ENCODE data around the gene SUN2. TPM values are rescaled to one million over a fixed set of nuclear protein-coding genes. Genes with fewer than 3 reads are reported as not detected.

Gene SUN2
- total and polyA plus RNA-seq, 10 of the 15 experiments (the other 5 are each of a cell fraction or from before 2014, with no cell fraction given): 0.18 to 107 (median 35.9) TPM

GRCh38 chr22:38776086-38776485 is 20.3 kb upstream of the SUN2 start:
- 66% methylated on average over 6 of the region's 6 CpGs for WGBS (ENCODE audit: insufficient coverage, insufficient replicate concordance, low lambda C conversion rate, missing lambda C conversion rate)
- CTCF ChIA-PET: no interaction called here
- no peaks in the 10 kb centered on the region for H3K36me3 ChIP-seq (ENCODE audit: control insufficient read depth in 2 of 2, insufficient read depth in 2 of 2, low read length in 1 of 2)
- DNase-seq (ENCODE audit: low read depth, low spot score) (no peak), FAIRE-seq (no peak), ATAC-seq (no peak)
- no peak overlapping the region for H3K4me3 ChIP-seq
- intact Hi-C loops (cut with micrococcal nuclease; ENCODE audit: unreplicated experiment): no loop called here
- RAD21 ChIA-PET (ENCODE audit: unreplicated experiment): no interaction called here
- H3K9ac ChIP-seq (ENCODE audit: control insufficient read depth, insufficient read depth, low read length): no peak overlapping the region
- SMC1A ChIA-PET (ENCODE audit: uncharacterized antibody, unreplicated experiment): no interaction called here
- no peaks in the 10 kb centered on the region for H3K9me3 ChIP-seq (replicated peaks; ENCODE audit: control insufficient read depth, insufficient read depth, low read length)
- no TSS peak for BruUV-seq (replicated peaks)
- no peak overlapping the region for H3K4me2 ChIP-seq (ENCODE audit: control insufficient read depth, insufficient read depth)
- TF ChIP-seq CHD2 (IDR thresholded peaks at IDR 0.05; ENCODE audit: borderline replicate concordance, low read depth, low read length) (no peak), DPF2 (IDR thresholded peaks at IDR 0.05) (no peak), KDM1A (IDR thresholded peaks at IDR 0.05; ENCODE audit: borderline replicate concordance) (no peak), TARDBP (IDR thresholded peaks at IDR 0.05; ENCODE audit: borderline replicate concordance) (no peak), FOS (IDR thresholded peaks at IDR 0.05; ENCODE audit: borderline replicate concordance, extremely low read depth, insufficient read length) (no peak), EP300 (IDR thresholded peaks at IDR 0.05; ENCODE audit: borderline replicate concordance in 1 of 2, control insufficient read depth in 1 of 2, low read depth in 2 of 2, low read length in 2 of 2) (no peak), SREBF2 (IDR thresholded peaks at IDR 0.05; ENCODE audit: low read length) (no peak), HCFC1 (IDR thresholded peaks at IDR 0.05; ENCODE audit: low read length) (no peak), BCLAF1 (IDR thresholded peaks at IDR 0.05) (no peak), STAT1 (conservative IDR thresholded peaks at IDR 0.05) (no peak), JUND (IDR thresholded peaks at IDR 0.05; ENCODE audit: low read depth, low read length) (no peak), CBFB (IDR thresholded peaks at IDR 0.05; ENCODE audit: low read depth) (no peak), ZBTB33 (IDR thresholded peaks at IDR 0.05) (no peak), ZNF24 (IDR thresholded peaks at IDR 0.05) (no peak), TCF12 (IDR thresholded peaks at IDR 0.05; ENCODE audit: low read depth, low read length) (no peak), SMAD1 (IDR thresholded peaks at IDR 0.05; ENCODE audit: low read depth, partially characterized antibody) (no peak), REST (IDR thresholded peaks at IDR 0.05; ENCODE audit: low read depth, low read length) (no peak), IRF4 (IDR thresholded peaks at IDR 0.05; ENCODE audit: low read depth, low read length) (no peak)
- POLR2A ChIA-PET: no interaction called here
- H2AFZ ChIP-seq (ENCODE audit: control insufficient read depth, low read depth, low read length): no peak overlapping the region
- no peaks in the 10 kb centered on the region for H3K27me3 ChIP-seq (replicated peaks in 1 of 2; ENCODE audit: control insufficient read depth in 2 of 2, insufficient read depth in 2 of 2, low read length in 1 of 2)
- H3K79me2 ChIP-seq (ENCODE audit: control insufficient read depth, insufficient read depth, low read length): no peaks in the 10 kb centered on the region
- no peaks in the 10 kb centered on the region for H4K20me1 ChIP-seq (ENCODE audit: control insufficient read depth, insufficient read depth)
- no peak overlapping the region for H3K27ac ChIP-seq (ENCODE audit: control insufficient read depth, insufficient read depth)
- in situ Hi-C loops (cut with MboI): no loop called here
- no peaks in the 10 kb centered on the region for H3K4me1 ChIP-seq (ENCODE audit: control insufficient read depth, insufficient read depth, low read length)

All from GM12878 (cell line).